ENCODE results near the gene ZEB1.
"Not testable (repeated sequence)": the region's sequence is repeated elsewhere in the genome, so short reads cannot be mapped to it uniquely, and the experiment has no call there.

Gene ZEB1

DNA sequence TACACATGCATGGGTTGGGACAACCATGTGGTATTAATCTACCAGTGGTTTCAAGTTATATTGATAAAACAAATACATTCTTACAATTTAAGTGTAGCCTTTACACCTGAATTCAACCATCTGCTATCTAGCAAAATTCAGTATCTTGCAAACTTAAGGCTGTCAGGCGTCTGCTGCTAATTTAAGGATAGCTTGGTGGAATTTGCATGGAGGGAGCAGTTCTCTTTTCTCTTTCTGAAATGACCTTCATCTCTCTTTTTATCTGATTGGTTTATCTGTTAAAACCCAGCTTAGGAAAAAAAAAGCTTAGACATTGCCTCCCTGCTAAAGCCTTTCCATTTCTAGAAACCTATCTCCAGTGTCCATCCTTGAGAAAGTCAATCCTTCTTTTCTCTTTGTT, 102.3 kb downstream of the ZEB1 start:
- ATAC-seq (ENCODE audit: low read depth) (no peak), DNase-seq (ENCODE audit: low spot score) (no peak)
- H3K4me3 ChIP-seq (ENCODE audit: severe bottlenecking): no peak overlapping the region
- H3K27ac ChIP-seq (ENCODE audit: poor library complexity, severe bottlenecking): no peak overlapping the region
- TF ChIP-seq, protein P1, sequence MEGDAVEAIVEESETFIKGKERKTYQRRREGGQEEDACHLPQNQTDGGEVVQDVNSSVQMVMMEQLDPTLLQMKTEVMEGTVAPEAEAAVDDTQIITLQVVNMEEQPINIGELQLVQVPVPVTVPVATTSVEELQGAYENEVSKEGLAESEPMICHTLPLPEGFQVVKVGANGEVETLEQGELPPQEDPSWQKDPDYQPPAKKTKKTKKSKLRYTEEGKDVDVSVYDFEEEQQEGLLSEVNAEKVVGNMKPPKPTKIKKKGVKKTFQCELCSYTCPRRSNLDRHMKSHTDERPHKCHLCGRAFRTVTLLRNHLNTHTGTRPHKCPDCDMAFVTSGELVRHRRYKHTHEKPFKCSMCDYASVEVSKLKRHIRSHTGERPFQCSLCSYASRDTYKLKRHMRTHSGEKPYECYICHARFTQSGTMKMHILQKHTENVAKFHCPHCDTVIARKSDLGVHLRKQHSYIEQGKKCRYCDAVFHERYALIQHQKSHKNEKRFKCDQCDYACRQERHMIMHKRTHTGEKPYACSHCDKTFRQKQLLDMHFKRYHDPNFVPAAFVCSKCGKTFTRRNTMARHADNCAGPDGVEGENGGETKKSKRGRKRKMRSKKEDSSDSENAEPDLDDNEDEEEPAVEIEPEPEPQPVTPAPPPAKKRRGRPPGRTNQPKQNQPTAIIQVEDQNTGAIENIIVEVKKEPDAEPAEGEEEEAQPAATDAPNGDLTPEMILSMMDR (IDR thresholded peaks at IDR 0.05; ENCODE audit: poor library complexity, severe bottlenecking): no peak
- no peaks in the 10 kb centered on the region for H3K36me3 ChIP-seq (ENCODE audit: low read depth)
- H3K9me3 ChIP-seq (ENCODE audit: severe bottlenecking): no peaks in the 10 kb centered on the region
- no peaks in the 10 kb centered on the region for H3K4me1 ChIP-seq (ENCODE audit: insufficient read depth, poor library complexity, severe bottlenecking)
- peaks cover 2% of the 10 kb centered on the region for H3K27me3 ChIP-seq (ENCODE audit: insufficient read depth, poor library complexity, severe bottlenecking)

DNA sequence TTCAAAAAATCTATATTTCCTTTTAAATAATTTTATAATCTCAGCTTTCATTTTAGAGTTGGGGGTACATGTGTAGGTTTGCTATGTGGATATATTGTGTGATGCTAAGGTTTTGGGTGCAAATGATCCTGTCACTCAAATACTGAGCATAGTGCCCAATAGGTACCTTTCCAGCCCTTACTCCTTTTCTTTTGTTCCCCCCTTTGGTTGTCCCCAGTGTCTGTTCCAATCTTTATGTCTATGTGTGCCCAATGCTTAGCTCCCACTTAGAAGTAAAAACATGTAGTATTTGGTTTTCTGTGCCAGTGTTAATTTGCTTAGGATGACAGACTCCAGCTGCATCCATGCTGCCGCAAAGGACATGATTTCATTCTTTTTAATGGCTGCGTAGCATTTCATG, 103.6 kb downstream of the ZEB1 start:
- H3K4me3 ChIP-seq (ENCODE audit: severe bottlenecking): no peak overlapping the region
- TF ChIP-seq, protein P1 (IDR thresholded peaks at IDR 0.05; ENCODE audit: poor library complexity, severe bottlenecking): no peak
- DNase-seq (ENCODE audit: low spot score) (no peak), ATAC-seq (ENCODE audit: low read depth) (no peak)
- H3K9me3 ChIP-seq (ENCODE audit: severe bottlenecking): no peaks in the 10 kb centered on the region
- H3K4me1 ChIP-seq (ENCODE audit: insufficient read depth, poor library complexity, severe bottlenecking): no peaks in the 10 kb centered on the region
- no peak overlapping the region for H3K27ac ChIP-seq (ENCODE audit: poor library complexity, severe bottlenecking)
- no peaks in the 10 kb centered on the region for H3K36me3 ChIP-seq (ENCODE audit: low read depth)
- H3K27me3 ChIP-seq (ENCODE audit: insufficient read depth, poor library complexity, severe bottlenecking): no peaks in the 10 kb centered on the region

GRCh38 chr10:31424473-31424872, 105.5 kb downstream of the ZEB1 start:
- no peaks in the 10 kb centered on the region for H3K36me3 ChIP-seq (ENCODE audit: low read depth)
- H3K4me3 ChIP-seq (ENCODE audit: severe bottlenecking): no peak overlapping the region
- H3K27me3 ChIP-seq (ENCODE audit: insufficient read depth, poor library complexity, severe bottlenecking): no peaks in the 10 kb centered on the region
- H3K27ac ChIP-seq (ENCODE audit: poor library complexity, severe bottlenecking): no peak overlapping the region
- ATAC-seq (ENCODE audit: low read depth) (no peak), DNase-seq (ENCODE audit: low spot score) (no peak)
- H3K4me1 ChIP-seq (ENCODE audit: insufficient read depth, poor library complexity, severe bottlenecking): no peaks in the 10 kb centered on the region
- no peaks in the 10 kb centered on the region for H3K9me3 ChIP-seq (ENCODE audit: severe bottlenecking)
- TF ChIP-seq, protein P1 (IDR thresholded peaks at IDR 0.05; ENCODE audit: poor library complexity, severe bottlenecking): no peak

DNA sequence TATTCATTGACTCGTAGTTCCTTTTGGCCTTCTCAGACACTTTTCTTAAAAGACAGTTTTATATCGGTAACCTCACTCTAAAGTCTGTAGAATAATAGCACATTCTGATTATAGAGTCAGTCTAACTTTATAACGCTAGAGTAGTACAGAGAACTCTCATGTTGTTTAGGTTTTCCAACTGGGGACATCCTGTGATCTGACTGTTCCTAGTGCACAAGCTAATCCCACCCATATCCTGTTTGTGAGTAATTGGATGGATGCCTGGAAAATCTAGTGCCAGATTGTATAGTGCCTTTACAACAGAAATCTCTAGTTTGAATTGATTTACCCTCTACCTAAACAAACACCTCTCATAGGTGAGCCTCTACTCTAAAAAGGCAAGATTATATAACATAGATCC, 107.4 kb downstream of the ZEB1 start:
- DNase-seq (ENCODE audit: low spot score) (no peak), ATAC-seq (ENCODE audit: low read depth) (peak; percentile 64)
- TF ChIP-seq, protein P1 (IDR thresholded peaks at IDR 0.05; ENCODE audit: poor library complexity, severe bottlenecking): no peak
- Histone ChIP-seq H3K36me3 (ENCODE audit: low read depth) (no peaks in the 10 kb centered on the region), H3K4me1 (ENCODE audit: insufficient read depth, poor library complexity, severe bottlenecking) (no peaks in the 10 kb centered on the region), H3K9me3 (ENCODE audit: severe bottlenecking) (no peaks in the 10 kb centered on the region), H3K4me3 (ENCODE audit: severe bottlenecking) (no peak overlapping the region), H3K27ac (ENCODE audit: poor library complexity, severe bottlenecking) (no peak overlapping the region), H3K27me3 (ENCODE audit: insufficient read depth, poor library complexity, severe bottlenecking) (no peaks in the 10 kb centered on the region)

DNA sequence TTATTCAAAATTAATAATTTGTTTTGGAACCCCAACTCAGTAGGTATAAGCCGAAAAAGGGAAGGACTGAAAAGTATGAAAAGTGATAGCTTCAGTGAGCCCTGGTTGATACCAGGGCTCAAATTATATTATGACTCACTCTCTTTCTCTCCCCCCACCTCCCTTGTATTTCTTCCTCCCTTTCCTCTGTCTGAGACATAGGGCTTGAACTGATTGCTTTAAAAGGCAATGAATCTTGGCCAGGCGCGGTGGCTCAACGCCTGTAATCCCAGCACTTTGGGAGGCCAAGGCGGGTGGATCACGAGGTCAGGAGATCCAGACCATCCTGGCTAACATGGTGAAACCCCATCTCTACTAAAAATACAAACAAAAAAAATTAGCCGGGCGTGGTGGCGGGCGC, 108.3 kb downstream of the ZEB1 start:
- not testable (repeated sequence) for H3K9me3 ChIP-seq (ENCODE audit: severe bottlenecking); H3K4me3 ChIP-seq (ENCODE audit: severe bottlenecking); H3K27me3 ChIP-seq (ENCODE audit: insufficient read depth, poor library complexity, severe bottlenecking); H3K4me1 ChIP-seq (ENCODE audit: insufficient read depth, poor library complexity, severe bottlenecking); DNase-seq (ENCODE audit: low spot score); ATAC-seq (ENCODE audit: low read depth); H3K36me3 ChIP-seq (ENCODE audit: low read depth); H3K27ac ChIP-seq (ENCODE audit: poor library complexity, severe bottlenecking)

GRCh38 chr10:31428499-31428898, 109.5 kb downstream of the ZEB1 start:
- H3K4me3 ChIP-seq (ENCODE audit: severe bottlenecking); H3K9me3 ChIP-seq (ENCODE audit: severe bottlenecking); ATAC-seq (ENCODE audit: low read depth); H3K36me3 ChIP-seq (ENCODE audit: low read depth); H3K27me3 ChIP-seq (ENCODE audit: insufficient read depth, poor library complexity, severe bottlenecking); H3K4me1 ChIP-seq (ENCODE audit: insufficient read depth, poor library complexity, severe bottlenecking); DNase-seq (ENCODE audit: low spot score); H3K27ac ChIP-seq (ENCODE audit: poor library complexity, severe bottlenecking): not testable (repeated sequence)

Data from RWPE2 (cell line).